ENCODE measurements around the gene ZBTB7A.

- TF ChIP-seq SP1 (IDR thresholded peaks at IDR 0.05), result no peak
- TF ChIP-seq ELF4 (IDR thresholded peaks at IDR 0.05), result no peak
- no peak for TF ChIP-seq FOXM1 (IDR thresholded peaks at IDR 0.05; ENCODE audit: borderline replicate concordance)
- no peak for TF ChIP-seq CTBP1 (IDR thresholded peaks at IDR 0.05; ENCODE audit: borderline replicate concordance)
These were observed 3.1 kb downstream of the ZBTB7A start for GRCh38 chr19:4063369-4064148.

Data from HEK293T (cell line).